NCI-H1694 (cell line): Measurements from ENCODE around the gene IQGAP2.

Experiments
- DNase-seq: peaks from one replicate; lab custom pipeline; 2025; lab: John Stamatoyannopoulos, UW

Gene IQGAP2

DNA sequence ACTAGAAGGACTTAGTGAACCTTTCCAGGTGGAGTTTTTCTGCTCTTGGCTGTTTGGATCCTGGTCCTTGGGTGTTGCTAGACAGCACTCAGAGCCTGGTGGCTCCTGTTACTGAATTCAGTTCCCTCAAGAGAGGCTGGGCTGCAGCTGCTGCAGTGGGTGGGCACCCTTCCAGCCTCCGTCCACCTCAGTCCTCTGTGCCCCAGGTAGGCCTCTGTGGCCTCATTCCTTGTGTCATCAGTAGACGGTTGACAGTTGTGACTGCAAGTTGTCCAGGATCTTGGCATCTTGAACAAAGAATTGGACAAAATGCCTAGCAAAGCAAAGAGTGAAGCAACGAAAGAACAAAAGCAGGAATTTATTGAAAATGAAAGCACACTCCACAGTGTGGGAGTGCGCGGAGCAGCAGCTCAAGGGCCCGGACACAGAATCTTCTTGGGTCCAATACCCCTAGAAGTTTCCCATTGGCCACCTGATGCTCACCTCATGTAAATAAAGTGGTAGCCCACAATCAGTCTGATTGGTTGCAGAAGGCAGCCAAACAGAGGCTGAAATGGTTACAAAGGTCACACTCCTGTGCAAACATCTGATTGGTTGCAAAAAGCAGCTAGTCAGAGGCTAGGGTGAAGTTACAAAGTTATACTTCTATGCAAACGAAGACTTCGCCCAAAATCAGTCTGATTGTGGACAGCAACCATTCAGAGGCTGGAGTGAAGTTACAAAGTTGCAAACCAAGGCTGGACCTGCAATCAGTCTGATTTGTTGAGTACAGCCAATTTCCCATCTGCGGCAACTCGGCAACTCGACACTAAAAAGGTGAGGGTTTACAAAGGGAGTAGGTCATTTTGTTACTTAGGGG lies 352.9 kb downstream of the IQGAP2 start:
- no peak for DNase-seq

DNA sequence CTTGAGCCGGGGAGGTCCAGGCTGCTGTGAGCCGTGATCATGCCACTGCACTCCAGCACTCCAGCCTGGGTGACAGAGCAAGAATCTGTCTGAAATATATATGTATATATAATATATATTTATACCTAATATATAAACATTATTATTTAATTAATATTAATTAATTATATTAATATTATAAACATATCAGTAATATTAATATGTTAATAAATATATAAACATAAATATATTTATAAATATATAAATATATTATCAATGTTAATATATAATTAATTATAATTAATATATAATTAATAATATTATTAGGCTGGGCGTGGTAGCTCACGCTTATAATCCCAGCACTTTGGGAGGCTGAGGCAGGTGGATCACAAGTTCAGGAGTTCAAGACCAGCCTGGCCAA lies 354.0 kb downstream of the IQGAP2 start:
- DNase-seq: no peak
